Measurements from ENCODE around the gene RFX5. TPM values are rescaled to one million over a fixed set of nuclear protein-coding genes. Genes with fewer than 3 reads are reported as not detected.

The RFX5 gene
- total and polyA plus RNA-seq, 2 of the 13 experiments (the other 11 are each of a cell fraction or from before 2014, with no cell fraction given): 17.9 to 36.2 TPM

DNA sequence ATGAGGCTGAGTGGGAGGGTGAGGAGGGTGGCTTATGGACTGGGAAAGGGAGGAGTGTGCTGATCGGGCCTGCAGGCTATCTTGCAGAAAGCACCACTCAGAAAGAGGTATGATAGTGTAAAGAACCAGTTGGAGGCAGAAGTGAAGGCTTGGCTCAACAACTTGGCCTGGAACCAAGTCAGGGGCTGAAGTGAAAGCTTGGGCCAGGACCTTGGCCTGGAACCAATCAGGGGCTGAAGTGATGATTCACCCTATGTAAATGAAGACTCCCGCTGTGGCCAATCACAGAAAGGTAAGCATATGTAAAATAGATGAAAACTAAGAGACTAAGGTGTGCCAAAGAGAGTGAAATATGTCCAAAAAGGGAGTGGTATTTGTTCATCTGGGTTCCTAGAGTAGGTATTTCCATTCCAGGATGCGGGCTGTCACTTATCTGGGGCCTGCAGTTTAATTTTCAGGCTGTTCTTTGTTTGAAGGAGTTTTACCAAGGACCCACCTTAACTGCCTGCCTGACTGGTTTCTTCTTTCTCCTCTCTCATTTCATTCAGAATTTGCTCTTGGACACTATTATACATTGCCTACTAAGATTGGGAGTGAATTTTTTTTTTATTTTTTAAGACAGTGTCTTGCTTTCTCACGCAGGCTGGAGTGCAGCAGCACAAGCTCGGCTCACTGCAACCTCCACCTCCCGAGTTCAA lies 5.1 kb upstream of the RFX5 start:
- intact Hi-C loops (cut with micrococcal nuclease; ENCODE audit: unreplicated experiment): loop anchor here (1.0 kb wide), 1 partner anchor 20 kb away; the partner anchor contains the start of gene SELENBP1
- 0 out of 2 replicates have a peak overlapping the region, but pooled peaks have one; percentile 5 for H3K4me2 ChIP-seq (ENCODE audit: low read depth, low read length)
- peaks cover 16% of the 10 kb centered on the region for H3K4me1 ChIP-seq (ENCODE audit: insufficient read depth, low read length)
- WGBS (ENCODE audit: low lambda C conversion rate): 44% methylated on average over 6 of the region's 6 CpGs
- ChIA-PET POLR2A (interaction anchor here (0.6 to 2.0 kb wide), 2 partner anchors 20 to 24 kb away, joined by 4 to 5 read pairs; partner anchors contain the start of genes PI4KB and SELENBP1), CTCF (ENCODE audit: low intra/inter-chr PET ratio, low total read pairs) (no interaction called here)
- no peak overlapping the region for H3K27ac ChIP-seq (ENCODE audit: extremely low read length, insufficient read depth, low read length)
- ATAC-seq (no peak), FAIRE-seq (no peak), DNase-seq (ENCODE audit: low spot score) (peak; percentile 24)
- no peaks in the 10 kb centered on the region for H3K36me3 ChIP-seq (replicated peaks in 1 of 2; ENCODE audit: control insufficient read depth in 1 of 2, insufficient read depth in 2 of 2, low read length in 2 of 2)
- H3K9me3 ChIP-seq (ENCODE audit: low read length): peaks cover 7% of the 10 kb centered on the region
- no peak for TF ChIP-seq MAF1 (CRISPR knock-in tag; IDR thresholded peaks at IDR 0.05; ENCODE audit: borderline replicate concordance)
- TF ChIP-seq ZNF570 (CRISPR knock-in tag; IDR thresholded peaks at IDR 0.05; ENCODE audit: borderline replicate concordance): no peak
- TF ChIP-seq, protein P1, sequence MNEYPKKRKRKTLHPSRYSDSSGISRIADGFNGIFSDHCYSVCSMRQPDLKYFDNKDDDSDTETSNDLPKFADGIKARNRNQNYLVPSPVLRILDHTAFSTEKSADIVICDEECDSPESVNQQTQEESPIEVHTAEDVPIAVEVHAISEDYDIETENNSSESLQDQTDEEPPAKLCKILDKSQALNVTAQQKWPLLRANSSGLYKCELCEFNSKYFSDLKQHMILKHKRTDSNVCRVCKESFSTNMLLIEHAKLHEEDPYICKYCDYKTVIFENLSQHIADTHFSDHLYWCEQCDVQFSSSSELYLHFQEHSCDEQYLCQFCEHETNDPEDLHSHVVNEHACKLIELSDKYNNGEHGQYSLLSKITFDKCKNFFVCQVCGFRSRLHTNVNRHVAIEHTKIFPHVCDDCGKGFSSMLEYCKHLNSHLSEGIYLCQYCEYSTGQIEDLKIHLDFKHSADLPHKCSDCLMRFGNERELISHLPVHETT (CRISPR knock-in tag; conservative IDR thresholded peaks at IDR 0.05): no peak
- peak; percentile 52; the same call in 1 of the 2 replicates for TF ChIP-seq FOSL2 (CRISPR knock-in tag; IDR thresholded peaks at IDR 0.05)
- TF ChIP-seq TP53 (CRISPR knock-in tag; conservative IDR thresholded peaks at IDR 0.05): no peak
- TF ChIP-seq, protein P2, sequence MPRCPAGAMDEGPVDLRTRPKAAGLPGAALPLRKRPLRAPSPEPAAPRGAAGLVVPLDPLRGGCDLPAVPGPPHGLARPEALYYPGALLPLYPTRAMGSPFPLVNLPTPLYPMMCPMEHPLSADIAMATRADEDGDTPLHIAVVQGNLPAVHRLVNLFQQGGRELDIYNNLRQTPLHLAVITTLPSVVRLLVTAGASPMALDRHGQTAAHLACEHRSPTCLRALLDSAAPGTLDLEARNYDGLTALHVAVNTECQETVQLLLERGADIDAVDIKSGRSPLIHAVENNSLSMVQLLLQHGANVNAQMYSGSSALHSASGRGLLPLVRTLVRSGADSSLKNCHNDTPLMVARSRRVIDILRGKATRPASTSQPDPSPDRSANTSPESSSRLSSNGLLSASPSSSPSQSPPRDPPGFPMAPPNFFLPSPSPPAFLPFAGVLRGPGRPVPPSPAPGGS (CRISPR knock-in tag; IDR thresholded peaks at IDR 0.05): no peak
- TF ChIP-seq, protein P3, sequence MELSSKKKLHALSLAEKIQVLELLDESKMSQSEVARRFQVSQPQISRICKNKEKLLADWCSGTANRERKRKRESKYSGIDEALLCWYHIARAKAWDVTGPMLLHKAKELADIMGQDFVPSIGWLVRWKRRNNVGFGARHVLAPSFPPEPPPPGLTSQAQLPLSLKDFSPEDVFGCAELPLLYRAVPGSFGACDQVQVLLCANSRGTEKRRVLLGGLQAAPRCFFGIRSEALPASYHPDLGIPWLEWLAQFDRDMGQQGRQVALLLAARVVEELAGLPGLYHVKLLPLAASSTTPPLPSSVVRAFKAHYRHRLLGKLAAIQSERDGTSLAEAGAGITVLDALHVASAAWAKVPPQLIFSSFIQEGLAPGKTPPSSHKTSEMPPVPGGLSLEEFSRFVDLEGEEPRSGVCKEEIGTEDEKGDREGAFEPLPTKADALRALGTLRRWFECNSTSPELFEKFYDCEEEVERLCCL (CRISPR knock-in tag; IDR thresholded peaks at IDR 0.05; ENCODE audit: borderline replicate concordance): no peak
- TF ChIP-seq ZNF792 (CRISPR knock-in tag; IDR thresholded peaks at IDR 0.05): no peak
- no peak for TF ChIP-seq ZNF263 (CRISPR knock-in tag; IDR thresholded peaks at IDR 0.05)
- no peak for TF ChIP-seq SP4 (CRISPR knock-in tag; IDR thresholded peaks at IDR 0.05)
- peak; percentile 83 for TF ChIP-seq ZFP36 (IDR thresholded peaks at IDR 0.05; ENCODE audit: borderline replicate concordance, low read depth, low read length, partially characterized antibody)
- TF ChIP-seq ZNF780A (CRISPR knock-in tag; IDR thresholded peaks at IDR 0.05): peak; percentile 91
- no peak for TF ChIP-seq ZSCAN9 (CRISPR knock-in tag; IDR thresholded peaks at IDR 0.05; ENCODE audit: borderline replicate concordance)
- no peaks in the 10 kb centered on the region for H4K20me1 ChIP-seq (ENCODE audit: insufficient read depth, low read length)
- H3K4me3 ChIP-seq (replicated peaks in 1 of 3; ENCODE audit: insufficient read depth in 1 of 3, low read depth in 2 of 3, low read length in 3 of 3): no peak overlapping the region
- H3K79me2 ChIP-seq (ENCODE audit: insufficient read depth, low read length): no peaks in the 10 kb centered on the region
- no peaks in the 10 kb centered on the region for H3K27me3 ChIP-seq (ENCODE audit: control insufficient read depth in 1 of 2, insufficient read depth in 2 of 2, low read length in 2 of 2)
- no peak overlapping the region for H2AFZ ChIP-seq (ENCODE audit: low read length)
- in situ Hi-C loops (cut with HindIII; ENCODE audit: extremely low pct_ligation_motif_present, low pct_unique_long_range_greater_than_20kb): no loop called here
- no peak overlapping the region for H3K9ac ChIP-seq (ENCODE audit: insufficient read depth, low read depth, low read length)
- no TSS peak for BruUV-seq (replicated peaks)

Data from HepG2 (cell line).